ENCODE data around the gene BCS1L.
A peak's percentile ranks its signal among the peaks of the same experiment; 100 is the strongest.

The BCS1L gene, protein sequence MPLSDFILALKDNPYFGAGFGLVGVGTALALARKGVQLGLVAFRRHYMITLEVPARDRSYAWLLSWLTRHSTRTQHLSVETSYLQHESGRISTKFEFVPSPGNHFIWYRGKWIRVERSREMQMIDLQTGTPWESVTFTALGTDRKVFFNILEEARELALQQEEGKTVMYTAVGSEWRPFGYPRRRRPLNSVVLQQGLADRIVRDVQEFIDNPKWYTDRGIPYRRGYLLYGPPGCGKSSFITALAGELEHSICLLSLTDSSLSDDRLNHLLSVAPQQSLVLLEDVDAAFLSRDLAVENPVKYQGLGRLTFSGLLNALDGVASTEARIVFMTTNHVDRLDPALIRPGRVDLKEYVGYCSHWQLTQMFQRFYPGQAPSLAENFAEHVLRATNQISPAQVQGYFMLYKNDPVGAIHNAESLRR

DNA sequence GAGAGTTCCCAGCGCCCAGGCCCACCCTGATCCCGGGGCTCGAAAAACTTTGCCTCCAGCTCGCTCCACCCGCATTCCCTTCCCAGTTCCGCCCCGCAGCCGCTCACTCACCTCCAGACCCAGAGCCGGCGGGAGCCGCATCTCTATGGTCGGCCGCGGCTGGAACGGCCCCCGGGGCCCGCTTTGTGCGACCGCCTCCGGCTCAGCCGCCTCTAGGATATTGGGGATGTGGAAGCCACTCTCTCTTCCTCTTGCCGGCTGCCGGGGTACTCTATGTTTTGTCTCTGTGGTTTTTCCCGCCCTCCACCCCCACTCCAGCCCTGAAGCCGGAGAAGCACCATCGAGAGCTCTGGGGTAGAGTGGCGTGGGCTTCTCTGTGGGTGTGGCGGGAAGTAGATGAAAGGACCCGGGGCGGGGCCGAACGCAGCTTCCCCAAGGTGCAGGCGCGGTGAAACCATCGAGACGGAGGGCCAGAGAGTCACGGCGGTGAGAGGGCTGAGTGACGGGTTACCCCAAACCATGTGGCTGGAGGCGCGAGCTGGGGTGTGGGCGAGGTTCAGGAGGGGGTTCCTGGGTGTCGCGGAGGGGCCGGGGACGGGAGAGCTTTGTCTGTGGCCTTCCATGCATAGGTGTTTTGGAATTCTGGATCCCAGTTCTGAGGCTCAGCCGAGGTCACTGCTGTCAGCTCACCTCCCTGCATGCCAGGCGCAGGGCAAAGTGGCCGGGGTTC is at the start of gene BCS1L, which contains the start of gene ZNF142:
Gene BCS1L, plus strand, starts transcription at position 426 of the 730 bp plus-strand sequence. CDS start 1,305 bp downstream, outside the sequence.
Gene ZNF142, minus strand, starts transcription at position 366 of the 730 bp plus-strand sequence. CDS start 3,194 bp downstream, outside the sequence.
- Mint-ChIP-seq H3K9me3 (no peaks in the 10 kb centered on the region), H3K4me3 (peak within 1 kb of the TSS; percentile 91), H3K36me3 (ENCODE audit: insufficient read depth) (peaks cover 31% of the 10 kb centered on the region), H3K4me1 (peaks cover 32% of the 10 kb centered on the region), H3K27ac (ENCODE audit: low read depth) (peak within 1 kb of the TSS; percentile 91), H3K27me3 (no peaks in the 10 kb centered on the region)
- ATAC-seq (replicated peaks; ENCODE audit: extremely low read depth, poor library complexity, severe bottlenecking) (peak; percentile 97), DNase-seq (ENCODE audit: low spot score in 2 of 2) (peak; percentile 79 to 80)

DNA sequence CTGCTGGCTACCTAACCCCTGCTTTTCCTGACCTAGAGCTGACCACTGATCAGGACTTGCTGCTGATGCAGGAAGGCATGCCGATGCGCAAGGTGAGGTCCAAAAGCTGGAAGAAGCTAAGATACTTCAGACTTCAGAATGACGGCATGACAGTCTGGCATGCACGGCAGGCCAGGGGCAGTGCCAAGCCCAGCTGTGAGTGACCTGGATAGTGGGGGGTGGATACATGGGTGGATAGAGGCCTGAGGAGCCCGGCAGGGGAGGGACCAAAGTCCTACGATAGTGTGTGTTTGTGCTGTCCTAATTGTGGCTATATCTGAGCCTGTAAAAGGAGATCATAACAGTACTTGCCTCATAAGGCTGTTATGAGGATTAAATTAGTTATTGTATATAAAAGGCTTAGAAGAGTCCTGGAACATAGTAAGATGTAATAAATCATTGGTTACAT is 43.6 kb upstream of the BCS1L start:
- Mint-ChIP-seq H3K4me1 (no peaks in the 10 kb centered on the region), H3K4me3 (no peak overlapping the region), H3K36me3 (ENCODE audit: insufficient read depth) (peaks cover 1% of the 10 kb centered on the region), H3K27me3 (peaks cover 16% of the 10 kb centered on the region), H3K27ac (ENCODE audit: low read depth) (no peak overlapping the region), H3K9me3 (no peaks in the 10 kb centered on the region)
- ATAC-seq (replicated peaks; ENCODE audit: extremely low read depth, poor library complexity, severe bottlenecking) (no peak), DNase-seq (ENCODE audit: low spot score in 2 of 2) (no peak)

DNA sequence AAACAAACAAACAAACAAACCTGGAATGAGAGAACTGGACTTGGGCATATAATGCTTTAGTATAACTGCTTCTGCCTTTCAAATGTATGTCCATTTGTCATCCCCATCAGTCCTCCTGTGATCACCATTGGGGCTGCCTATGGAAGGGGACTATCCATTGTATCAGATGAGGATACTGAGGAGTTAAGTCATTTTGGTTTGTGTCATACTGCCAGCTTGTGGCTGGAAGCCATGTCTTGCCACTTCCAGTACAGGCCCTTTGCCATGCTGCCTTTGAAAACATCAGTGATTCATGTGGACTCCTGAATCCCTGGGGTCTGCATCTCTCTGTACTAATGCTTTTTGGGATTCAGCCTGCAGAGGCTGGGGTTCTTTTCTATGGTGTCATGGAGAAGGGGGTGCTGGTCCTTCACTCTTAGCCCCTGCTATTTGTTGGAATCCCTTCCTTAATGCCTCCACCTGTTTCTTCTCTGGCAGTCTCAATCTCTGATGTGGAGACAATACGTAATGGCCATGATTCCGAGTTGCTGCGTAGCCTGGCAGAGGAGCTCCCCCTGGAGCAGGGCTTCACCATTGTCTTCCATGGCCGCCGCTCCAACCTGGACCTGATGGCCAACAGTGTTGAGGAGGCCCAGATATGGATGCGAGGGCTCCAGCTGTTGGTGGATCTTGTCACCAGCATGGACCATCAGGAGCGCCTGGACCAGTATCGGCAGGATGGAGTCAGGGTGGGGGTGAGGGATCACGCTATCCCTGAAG is 41.2 kb upstream of the BCS1L start:
- ATAC-seq (replicated peaks; ENCODE audit: extremely low read depth, poor library complexity, severe bottlenecking), result no peak
- no peak overlapping the region for H3K4me3 Mint-ChIP-seq
- no peaks in the 10 kb centered on the region for H3K9me3 Mint-ChIP-seq
- H3K27me3 Mint-ChIP-seq, result no peaks in the 10 kb centered on the region
- DNase-seq (ENCODE audit: low spot score in 2 of 2), result no peak
- no peaks in the 10 kb centered on the region for H3K4me1 Mint-ChIP-seq
- H3K36me3 Mint-ChIP-seq (ENCODE audit: insufficient read depth), result peaks cover 1% of the 10 kb centered on the region
- no peak overlapping the region for H3K27ac Mint-ChIP-seq (ENCODE audit: low read depth)

DNA sequence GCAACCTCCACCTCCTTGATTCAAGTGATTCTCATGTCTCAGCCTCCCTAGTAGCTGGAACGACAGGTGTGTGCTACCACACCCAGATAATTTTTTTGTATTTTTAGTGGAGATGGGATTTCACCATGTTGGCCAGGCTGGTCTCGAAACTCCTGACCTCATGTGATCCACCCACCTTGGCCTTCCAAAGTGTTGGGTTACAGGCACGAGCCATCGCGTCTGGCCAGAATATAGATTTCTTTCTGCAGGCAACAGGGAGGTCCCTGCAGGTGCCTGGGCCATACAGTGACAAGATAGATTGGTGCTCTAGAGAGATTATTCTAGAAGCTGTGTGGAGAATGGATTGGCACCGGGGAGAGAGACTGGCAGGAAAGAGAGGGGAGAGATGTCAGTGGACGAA is 38.5 kb upstream of the BCS1L start:
- Mint-ChIP-seq H3K4me1 (no peaks in the 10 kb centered on the region), H3K27me3 (no peaks in the 10 kb centered on the region), H3K36me3 (ENCODE audit: insufficient read depth) (no peaks in the 10 kb centered on the region), H3K9me3 (no peaks in the 10 kb centered on the region), H3K27ac (ENCODE audit: low read depth) (no peak overlapping the region), H3K4me3 (no peak overlapping the region)
- no peak for DNase-seq (ENCODE audit: low spot score in 2 of 2)
- no peak for ATAC-seq (replicated peaks; ENCODE audit: extremely low read depth, poor library complexity, severe bottlenecking)

DNA sequence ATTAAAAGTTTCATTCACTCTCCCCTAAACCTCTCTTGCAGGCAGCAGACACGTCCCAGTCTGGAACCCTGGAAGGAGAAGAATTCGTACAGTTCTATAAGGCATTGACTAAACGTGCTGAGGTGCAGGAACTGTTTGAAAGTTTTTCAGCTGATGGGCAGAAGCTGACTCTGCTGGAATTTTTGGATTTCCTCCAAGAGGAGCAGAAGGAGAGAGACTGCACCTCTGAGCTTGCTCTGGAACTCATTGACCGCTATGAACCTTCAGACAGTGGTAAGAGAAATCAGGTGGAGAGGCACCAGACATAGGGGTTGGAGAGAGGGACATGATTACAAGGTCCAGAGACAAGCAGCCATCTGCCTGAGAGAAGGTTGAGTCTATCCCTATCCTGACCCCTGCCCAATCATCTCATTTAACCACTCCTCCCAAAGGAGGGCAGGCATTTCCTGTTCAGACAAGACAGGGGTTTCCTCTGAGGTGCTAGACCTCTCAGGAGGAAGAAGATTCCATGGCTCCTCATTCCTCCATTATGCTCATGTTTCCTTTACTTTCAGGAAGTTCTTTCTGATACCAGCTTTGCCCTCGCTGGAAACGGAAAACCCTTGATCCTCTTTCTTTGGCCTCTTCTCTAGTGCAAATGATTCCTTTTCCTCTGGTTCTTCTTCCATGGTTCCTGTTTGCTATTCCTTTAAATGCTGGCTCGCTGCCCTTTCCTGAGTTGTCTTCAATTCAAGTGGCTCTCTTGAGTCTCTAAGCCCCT is 36.7 kb upstream of the BCS1L start:
- Mint-ChIP-seq H3K4me3 (no peak overlapping the region), H3K4me1 (no peaks in the 10 kb centered on the region), H3K36me3 (ENCODE audit: insufficient read depth) (no peaks in the 10 kb centered on the region), H3K27ac (ENCODE audit: low read depth) (no peak overlapping the region), H3K27me3 (no peaks in the 10 kb centered on the region), H3K9me3 (no peaks in the 10 kb centered on the region)
- ATAC-seq (replicated peaks; ENCODE audit: extremely low read depth, poor library complexity, severe bottlenecking) (no peak), DNase-seq (ENCODE audit: low spot score in 2 of 2) (no peak)

DNA sequence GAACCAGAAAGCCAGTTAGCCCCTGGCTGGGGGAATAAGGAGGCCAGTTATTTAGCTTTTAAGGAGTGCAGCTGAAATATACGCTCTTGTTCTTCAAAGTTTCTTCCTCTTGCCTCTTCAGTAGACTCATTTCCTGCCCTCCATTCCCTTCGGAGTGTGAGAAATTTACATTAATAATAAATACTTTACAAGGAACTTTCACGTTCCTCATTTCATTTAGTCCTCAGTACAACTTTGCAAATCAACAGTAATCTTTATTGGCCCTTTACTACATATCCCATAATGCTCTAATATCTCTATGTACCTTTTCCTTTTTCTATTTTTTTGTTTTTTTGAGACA is 36.1 kb upstream of the BCS1L start:
- no peak overlapping the region for H3K27ac Mint-ChIP-seq (ENCODE audit: low read depth)

DNA sequence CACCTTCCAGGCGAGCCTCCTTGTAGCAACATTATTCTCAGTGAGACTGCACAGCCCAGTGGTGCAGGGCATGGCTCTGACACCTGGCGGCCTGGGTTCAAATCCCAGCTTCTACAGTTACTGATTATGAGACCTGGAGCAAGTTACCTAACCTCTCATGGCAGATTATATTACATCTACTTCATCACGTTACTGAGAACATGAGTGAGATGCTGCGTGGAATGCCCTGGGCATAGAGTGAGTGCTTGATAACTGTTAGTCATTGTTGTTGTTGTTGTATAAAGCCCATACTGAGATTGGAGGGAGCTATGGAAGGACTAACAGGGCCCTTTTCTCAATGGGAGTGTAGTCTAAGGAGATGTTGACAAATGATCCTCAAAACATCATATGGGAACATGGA is 33.1 kb upstream of the BCS1L start:
- H3K9me3 Mint-ChIP-seq, result no peaks in the 10 kb centered on the region
- H3K4me1 Mint-ChIP-seq, result no peaks in the 10 kb centered on the region
- H3K27me3 Mint-ChIP-seq, result no peaks in the 10 kb centered on the region
- no peak overlapping the region for H3K27ac Mint-ChIP-seq (ENCODE audit: low read depth)
- ATAC-seq (replicated peaks; ENCODE audit: extremely low read depth, poor library complexity, severe bottlenecking) (no peak), DNase-seq (ENCODE audit: low spot score in 2 of 2) (no peak)
- H3K36me3 Mint-ChIP-seq (ENCODE audit: insufficient read depth), result no peaks in the 10 kb centered on the region
- no peak overlapping the region for H3K4me3 Mint-ChIP-seq

More for the DNA sequence above, 36.1 kb upstream of the BCS1L start:
- Mint-ChIP-seq H3K27me3 (no peaks in the 10 kb centered on the region), H3K4me1 (no peaks in the 10 kb centered on the region), H3K4me3 (no peak overlapping the region), H3K36me3 (ENCODE audit: insufficient read depth) (no peaks in the 10 kb centered on the region), H3K9me3 (no peaks in the 10 kb centered on the region)
- ATAC-seq (replicated peaks; ENCODE audit: extremely low read depth, poor library complexity, severe bottlenecking), result no peak
- DNase-seq (ENCODE audit: low spot score in 2 of 2), result no peak

DNA sequence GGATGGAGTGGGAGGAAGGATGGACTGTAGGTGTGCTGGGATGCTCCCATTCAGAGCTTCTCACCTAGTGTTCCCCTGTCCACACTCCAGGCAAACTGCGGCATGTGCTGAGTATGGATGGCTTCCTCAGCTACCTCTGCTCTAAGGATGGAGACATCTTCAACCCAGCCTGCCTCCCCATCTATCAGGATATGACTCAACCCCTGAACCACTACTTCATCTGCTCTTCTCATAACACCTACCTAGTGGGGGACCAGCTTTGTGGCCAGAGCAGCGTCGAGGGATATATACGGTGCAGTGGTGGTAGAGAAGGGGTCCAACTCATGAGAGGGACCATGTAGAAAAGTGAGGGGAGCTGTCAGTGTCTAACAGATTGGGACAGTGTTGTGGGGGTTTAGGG is 31.5 kb upstream of the BCS1L start:
- ATAC-seq (replicated peaks; ENCODE audit: extremely low read depth, poor library complexity, severe bottlenecking), result no peak
- DNase-seq (ENCODE audit: low spot score in 2 of 2), result no peak
- no peaks in the 10 kb centered on the region for H3K27me3 Mint-ChIP-seq
- no peak overlapping the region for H3K4me3 Mint-ChIP-seq
- peak overlapping the region; percentile 60 for H3K27ac Mint-ChIP-seq (ENCODE audit: low read depth)
- H3K36me3 Mint-ChIP-seq (ENCODE audit: insufficient read depth), result no peaks in the 10 kb centered on the region
- no peaks in the 10 kb centered on the region for H3K4me1 Mint-ChIP-seq
- H3K9me3 Mint-ChIP-seq, result no peaks in the 10 kb centered on the region

DNA sequence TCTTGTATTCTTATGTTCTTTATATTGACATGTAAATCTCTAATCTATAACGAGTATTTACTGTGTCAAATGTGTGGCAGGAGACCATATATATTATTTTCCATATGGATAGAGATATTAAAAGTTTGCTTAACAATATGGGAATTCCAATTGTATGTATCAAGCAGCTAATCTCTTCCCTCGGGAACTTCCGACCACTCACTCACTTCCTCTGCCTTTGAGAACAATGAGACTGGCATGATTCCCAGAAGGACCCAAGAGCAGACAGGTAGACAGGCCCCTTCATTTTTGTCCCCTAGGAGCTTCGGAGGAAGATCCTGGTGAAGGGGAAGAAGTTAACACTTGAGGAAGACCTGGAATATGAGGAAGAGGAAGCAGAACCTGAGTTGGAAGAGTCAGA is 27.6 kb upstream of the BCS1L start:
- Mint-ChIP-seq H3K27ac (ENCODE audit: low read depth) (no peak overlapping the region), H3K36me3 (ENCODE audit: insufficient read depth) (peaks cover 20% of the 10 kb centered on the region), H3K9me3 (no peaks in the 10 kb centered on the region), H3K4me3 (no peak overlapping the region), H3K27me3 (no peaks in the 10 kb centered on the region), H3K4me1 (no peaks in the 10 kb centered on the region)
- no peak for ATAC-seq (replicated peaks; ENCODE audit: extremely low read depth, poor library complexity, severe bottlenecking)
- DNase-seq (ENCODE audit: low spot score in 2 of 2), result no peak

DNA sequence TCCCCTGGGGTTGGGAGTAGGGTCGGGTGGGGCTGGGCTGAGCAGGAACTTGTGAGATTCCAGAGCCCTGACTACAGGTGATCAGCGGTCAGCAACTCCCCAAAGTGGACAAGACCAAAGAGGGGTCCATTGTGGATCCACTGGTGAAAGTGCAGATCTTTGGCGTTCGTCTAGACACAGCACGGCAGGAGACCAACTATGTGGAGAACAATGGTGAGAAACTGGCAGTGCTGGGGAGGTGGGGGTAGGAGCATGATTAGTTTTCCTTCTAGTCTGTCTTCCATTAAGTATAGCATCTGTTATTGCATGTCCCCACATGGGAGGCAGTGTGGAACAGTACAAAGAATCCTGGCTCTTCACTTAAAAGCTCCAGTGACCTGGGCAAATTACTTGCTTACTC is 23.8 kb upstream of the BCS1L start:
- Mint-ChIP-seq H3K9me3 (no peaks in the 10 kb centered on the region), H3K36me3 (ENCODE audit: insufficient read depth) (peaks cover 45% of the 10 kb centered on the region), H3K27ac (ENCODE audit: low read depth) (no peak overlapping the region), H3K27me3 (no peaks in the 10 kb centered on the region), H3K4me3 (no peak overlapping the region), H3K4me1 (peaks cover 5% of the 10 kb centered on the region)
- ATAC-seq (replicated peaks; ENCODE audit: extremely low read depth, poor library complexity, severe bottlenecking) (no peak), DNase-seq (ENCODE audit: low spot score in 2 of 2) (no peak)

DNA sequence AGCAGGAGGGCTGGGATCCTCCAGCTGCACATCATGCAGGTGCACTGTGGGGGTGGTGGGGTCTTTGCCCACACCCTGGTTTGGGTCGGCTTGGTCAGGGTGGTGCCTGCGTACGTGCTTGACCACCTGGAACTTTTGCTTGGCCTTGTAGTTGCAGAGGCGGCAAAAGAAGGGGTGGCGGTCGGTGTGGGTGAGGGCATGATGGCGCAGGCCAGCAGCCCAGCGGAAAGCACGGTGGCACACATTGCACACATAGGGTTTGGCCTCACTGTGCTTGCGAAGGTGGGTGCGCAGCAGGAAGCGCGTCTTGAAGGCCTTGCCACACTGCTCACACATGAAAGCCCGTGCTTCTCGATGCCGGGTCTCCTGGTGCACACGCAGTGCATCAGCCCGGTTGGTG is 21.1 kb upstream of the BCS1L start:
- no peak overlapping the region for H3K4me3 Mint-ChIP-seq
- no peaks in the 10 kb centered on the region for H3K9me3 Mint-ChIP-seq
- no peaks in the 10 kb centered on the region for H3K27me3 Mint-ChIP-seq
- DNase-seq (ENCODE audit: low spot score in 2 of 2) (no peak), ATAC-seq (replicated peaks; ENCODE audit: extremely low read depth, poor library complexity, severe bottlenecking) (no peak)
- H3K4me1 Mint-ChIP-seq, result peaks cover 5% of the 10 kb centered on the region
- peaks cover 57% of the 10 kb centered on the region for H3K36me3 Mint-ChIP-seq (ENCODE audit: insufficient read depth)
- H3K27ac Mint-ChIP-seq (ENCODE audit: low read depth), result no peak overlapping the region

DNA sequence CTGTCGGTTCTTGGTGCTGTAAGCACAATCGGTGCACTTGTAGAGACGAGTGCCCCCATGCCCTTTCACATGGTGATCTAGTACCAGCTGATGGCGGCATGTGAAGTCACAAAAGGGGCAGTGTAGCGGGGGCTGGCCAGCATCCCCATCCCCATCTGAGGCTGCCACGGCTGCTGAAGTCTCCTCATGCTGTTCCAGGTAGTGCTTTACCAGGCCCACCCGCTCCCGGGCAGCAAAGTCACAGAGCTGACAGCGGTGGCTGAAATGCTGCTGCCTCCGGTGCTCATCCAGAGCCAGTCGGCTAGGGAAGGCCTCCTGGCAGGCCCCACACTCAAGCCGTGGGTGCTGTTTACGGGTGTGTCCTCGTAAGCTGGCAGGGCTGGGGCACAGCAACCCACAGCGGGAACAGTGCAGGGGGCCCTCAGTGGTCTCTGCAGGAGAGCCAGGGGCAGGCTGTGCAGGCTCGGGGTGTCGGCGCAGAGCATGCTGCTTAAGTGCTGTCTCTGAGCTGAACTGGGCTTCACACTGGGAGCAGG is 17.3 kb upstream of the BCS1L start:
- Mint-ChIP-seq H3K36me3 (ENCODE audit: insufficient read depth) (peaks cover 56% of the 10 kb centered on the region), H3K4me3 (no peak overlapping the region), H3K4me1 (peaks cover 5% of the 10 kb centered on the region), H3K27ac (ENCODE audit: low read depth) (no peak overlapping the region), H3K9me3 (no peaks in the 10 kb centered on the region), H3K27me3 (no peaks in the 10 kb centered on the region)
- DNase-seq (ENCODE audit: low spot score in 2 of 2), result no peak
- ATAC-seq (replicated peaks; ENCODE audit: extremely low read depth, poor library complexity, severe bottlenecking), result no peak

All from central memory CD8-positive, alpha-beta T cell (primary cell).